ENCODE measurements around the gene TRPM4.

- TF ChIP-seq KLF13 (CRISPR knock-in tag; IDR thresholded peaks at IDR 0.05) (no peak), TFE3 (CRISPR knock-in tag; IDR thresholded peaks at IDR 0.05) (no peak), YY1 (IDR thresholded peaks at IDR 0.05; ENCODE audit: insufficient read depth, insufficient replicate concordance, low read depth, low read length) (no peak), RFX5 (IDR thresholded peaks at IDR 0.05; ENCODE audit: low read depth, low read length) (no peak), REPIN1 (CRISPR knock-in tag; IDR thresholded peaks at IDR 0.05; ENCODE audit: borderline replicate concordance, low read depth) (no peak), CSRNP1 (CRISPR knock-in tag; IDR thresholded peaks at IDR 0.05) (no peak)
- TF ChIP-seq, protein P1, sequence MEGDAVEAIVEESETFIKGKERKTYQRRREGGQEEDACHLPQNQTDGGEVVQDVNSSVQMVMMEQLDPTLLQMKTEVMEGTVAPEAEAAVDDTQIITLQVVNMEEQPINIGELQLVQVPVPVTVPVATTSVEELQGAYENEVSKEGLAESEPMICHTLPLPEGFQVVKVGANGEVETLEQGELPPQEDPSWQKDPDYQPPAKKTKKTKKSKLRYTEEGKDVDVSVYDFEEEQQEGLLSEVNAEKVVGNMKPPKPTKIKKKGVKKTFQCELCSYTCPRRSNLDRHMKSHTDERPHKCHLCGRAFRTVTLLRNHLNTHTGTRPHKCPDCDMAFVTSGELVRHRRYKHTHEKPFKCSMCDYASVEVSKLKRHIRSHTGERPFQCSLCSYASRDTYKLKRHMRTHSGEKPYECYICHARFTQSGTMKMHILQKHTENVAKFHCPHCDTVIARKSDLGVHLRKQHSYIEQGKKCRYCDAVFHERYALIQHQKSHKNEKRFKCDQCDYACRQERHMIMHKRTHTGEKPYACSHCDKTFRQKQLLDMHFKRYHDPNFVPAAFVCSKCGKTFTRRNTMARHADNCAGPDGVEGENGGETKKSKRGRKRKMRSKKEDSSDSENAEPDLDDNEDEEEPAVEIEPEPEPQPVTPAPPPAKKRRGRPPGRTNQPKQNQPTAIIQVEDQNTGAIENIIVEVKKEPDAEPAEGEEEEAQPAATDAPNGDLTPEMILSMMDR (CRISPR knock-in tag; IDR thresholded peaks at IDR 0.05): no peak
Observed at GRCh38 chr19:49196527-49197240, 39.1 kb downstream of the TRPM4 start.

Data from HepG2 (cell line).